GM18909 (cell line): ENCODE measurements around the gene KIR2DL4.
"Not testable (repeated sequence)": the region's sequence is repeated elsewhere in the genome, so short reads cannot be mapped to it uniquely, and the experiment has no call there.

Source experiments
- ATAC-seq: cut with Tn5 transposase; IDR thresholded peaks from one replicate; pipeline ENCODE4 v1.9.1; 2021; ENCODE audit warnings: mild to moderate bottlenecking; ENCODE audit not compliant: unreplicated experiment, poor library complexity

KIR2DL4 gene

GRCh38 chr19:54859421-54859820 is 56.0 kb downstream of the KIR2DL4 start:
- not testable (repeated sequence) for ATAC-seq

DNA sequence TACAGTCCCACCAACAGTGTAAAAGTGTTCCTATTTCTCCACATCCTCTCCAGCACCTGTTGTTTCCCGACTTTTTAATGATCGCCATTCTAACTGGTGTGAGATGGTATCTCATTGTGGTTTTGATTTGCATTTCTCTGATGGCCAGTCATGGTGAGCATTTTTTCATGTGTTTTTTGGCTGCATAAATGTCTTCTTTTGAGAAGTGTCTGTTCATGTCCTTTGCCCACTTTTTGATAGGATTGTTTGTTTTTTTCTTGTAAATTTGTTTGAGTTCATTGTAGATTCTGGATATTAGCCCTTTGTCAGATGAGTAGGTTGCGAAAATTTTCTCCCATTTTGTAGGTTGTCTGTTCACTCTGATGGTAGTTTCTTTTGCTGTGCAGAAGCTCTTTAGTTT is 60.0 kb downstream of the KIR2DL4 start:
- not testable (repeated sequence) for ATAC-seq
